WTC11 (cell line): ENCODE results near the gene PASD1. TPM values are rescaled to one million over a fixed set of nuclear protein-coding genes. Genes with fewer than 3 reads are reported as not detected.

Experiments
- ATAC-seq: fragments of 200-7000 bp; cut with Tn5 transposase; 2 replicates; pipeline ENCODE4 v1.10.0; 2021; ENCODE audit warnings: mild to moderate bottlenecking, moderate library complexity
- CTCF ChIA-PET: fragments of 300-600 bp; sonication (Branson Sonifier 250); formaldehyde crosslinking; loops from one replicate; lab custom pipeline; 2021; ENCODE audit warnings: antibody characterized with exemption; lab: Charles Lee
- POLR2A ChIA-PET: fragments of 350-600 bp; sonication (Branson Sonifier 250); formaldehyde crosslinking; loops from one replicate; lab custom pipeline; 2021; ENCODE audit warnings: antibody characterized with exemption; lab: Charles Lee
- DNase-seq: peaks from one replicate; pipeline ENCODE4 v3.0.0; 2021; ENCODE audit warnings: low spot score
- H3K27ac Mint-ChIP-seq: 2 replicates; pipeline ENCODE4 v1.8.0; 2021; ENCODE audit warnings: mixed read lengths
- H3K27me3 Mint-ChIP-seq: 2 replicates; pipeline ENCODE4 v1.8.0; 2021; ENCODE audit warnings: low read depth, mild to moderate bottlenecking, moderate library complexity, mixed read lengths
- H3K36me3 Mint-ChIP-seq: 2 replicates; pipeline ENCODE4 v1.8.0; 2021; ENCODE audit warnings: mixed read lengths
- H3K4me1 Mint-ChIP-seq: 2 replicates; pipeline ENCODE4 v1.8.0; 2022; ENCODE audit warnings: mixed read lengths
- H3K4me3 Mint-ChIP-seq: 2 replicates; pipeline ENCODE4 v1.8.0; 2021; ENCODE audit warnings: mild to moderate bottlenecking, moderate library complexity, mixed read lengths
- H3K9me3 Mint-ChIP-seq: 2 replicates; pipeline ENCODE4 v1.8.0; 2021; ENCODE audit warnings: mixed read lengths
- AR ChIP-seq: fragments of 250-450 bp; sonication (Bioruptor Pico); IDR thresholded peaks from 2 replicates; pipeline ENCODE4 v1.9.0; 2021; ENCODE audit warnings: mild to moderate bottlenecking
- ARID4B ChIP-seq: sonication (generic); formaldehyde crosslinking; IDR thresholded peaks from 2 replicates; pipeline ENCODE4 v1.8.0; 2023; ENCODE audit warnings: missing genetic modification reagents, mild to moderate bottlenecking, borderline replicate concordance
- ATF2 ChIP-seq: sonication (generic); formaldehyde crosslinking; IDR thresholded peaks from 2 replicates; pipeline ENCODE4 v1.8.1; 2022; ENCODE audit warnings: low read depth, missing genetic modification reagents, borderline replicate concordance
- ATF3 ChIP-seq: sonication (generic); formaldehyde crosslinking; conservative IDR thresholded peaks from 2 replicates; pipeline ENCODE4 v1.8.1; 2022; ENCODE audit warnings: mild to moderate bottlenecking, missing genetic modification reagents
- CBFB ChIP-seq: sonication (generic); formaldehyde crosslinking; IDR thresholded peaks from 2 replicates; pipeline ENCODE4 v1.8.1; 2022; ENCODE audit warnings: mild to moderate bottlenecking, low read depth, missing genetic modification reagents
- CREB1 ChIP-seq: sonication (generic); formaldehyde crosslinking; IDR thresholded peaks from 2 replicates; pipeline ENCODE4 v1.8.0; 2023; ENCODE audit warnings: mild to moderate bottlenecking, missing genetic modification reagents
- CREM ChIP-seq: sonication (generic); formaldehyde crosslinking; IDR thresholded peaks from 2 replicates; pipeline ENCODE4 v1.8.1; 2022; ENCODE audit warnings: mild to moderate bottlenecking, missing genetic modification reagents, moderate library complexity
- E2F1 ChIP-seq: sonication (generic); formaldehyde crosslinking; IDR thresholded peaks from 2 replicates; pipeline ENCODE4 v1.8.0; 2022; ENCODE audit warnings: mild to moderate bottlenecking, missing genetic modification reagents
- E2F5 ChIP-seq: sonication (generic); formaldehyde crosslinking; IDR thresholded peaks from 2 replicates; pipeline ENCODE4 v1.8.1; 2022; ENCODE audit warnings: mild to moderate bottlenecking, moderate library complexity, missing genetic modification reagents
- ELF4 ChIP-seq: sonication (generic); formaldehyde crosslinking; IDR thresholded peaks from 2 replicates; pipeline ENCODE4 v1.8.1; 2022; ENCODE audit warnings: low read depth, mild to moderate bottlenecking, moderate library complexity, missing genetic modification reagents
- GABPB1 ChIP-seq: sonication (generic); formaldehyde crosslinking; IDR thresholded peaks from 2 replicates; pipeline ENCODE4 v1.8.1; 2023; ENCODE audit warnings: mild to moderate bottlenecking, missing genetic modification reagents
- GRHL2 ChIP-seq: fragments of 250-450 bp; sonication (Bioruptor Pico); IDR thresholded peaks from 2 replicates; pipeline ENCODE4 v1.8.0; 2022; ENCODE audit warnings: mild to moderate bottlenecking, moderate library complexity; ENCODE audit not compliant: insufficient replicate concordance, severe bottlenecking
- IRF2 ChIP-seq: sonication (generic); formaldehyde crosslinking; IDR thresholded peaks from 2 replicates; pipeline ENCODE4 v1.8.0; 2022; ENCODE audit warnings: low read depth, missing genetic modification reagents, borderline replicate concordance
- JAZF1 ChIP-seq: fragments of 250-450 bp; sonication (Bioruptor Pico); IDR thresholded peaks from 2 replicates; pipeline ENCODE4 v1.9.0; 2021; ENCODE audit warnings: moderate library complexity, mild to moderate bottlenecking, inconsistent platforms
- MAX ChIP-seq: sonication (generic); formaldehyde crosslinking; IDR thresholded peaks from 2 replicates; pipeline ENCODE4 v1.8.0; 2022; ENCODE audit warnings: mild to moderate bottlenecking, missing genetic modification reagents
- MYBL2 ChIP-seq: sonication (generic); formaldehyde crosslinking; IDR thresholded peaks from 2 replicates; pipeline ENCODE4 v1.8.1; 2023; ENCODE audit warnings: mild to moderate bottlenecking, moderate library complexity, missing genetic modification reagents
- NFATC4 ChIP-seq: fragments of 250-450 bp; sonication (Bioruptor Pico); IDR thresholded peaks from 2 replicates; pipeline ENCODE4 v1.9.0; 2021; ENCODE audit warnings: mild to moderate bottlenecking
- NFE2L1 ChIP-seq: sonication (generic); formaldehyde crosslinking; IDR thresholded peaks from 2 replicates; pipeline ENCODE4 v1.8.1; 2023; ENCODE audit warnings: missing genetic modification reagents
- NFYB ChIP-seq: sonication (generic); formaldehyde crosslinking; conservative IDR thresholded peaks from 2 replicates; pipeline ENCODE4 v1.8.0; 2022; ENCODE audit warnings: low read depth, missing genetic modification reagents
- NR3C1 ChIP-seq: sonication (generic); formaldehyde crosslinking; conservative IDR thresholded peaks from 2 replicates; pipeline ENCODE4 v1.8.1; 2023; ENCODE audit warnings: low read depth, mild to moderate bottlenecking, missing genetic modification reagents
- TEAD4 ChIP-seq: sonication (generic); formaldehyde crosslinking; IDR thresholded peaks from 2 replicates; pipeline ENCODE4 v1.8.0; 2022; ENCODE audit warnings: mild to moderate bottlenecking, missing genetic modification reagents
- ZNF416 ChIP-seq: fragments of 250-450 bp; sonication (Bioruptor Pico); IDR thresholded peaks from 2 replicates; pipeline ENCODE4 v1.9.0; 2021; ENCODE audit warnings: mild to moderate bottlenecking, inconsistent platforms
- total RNA-seq: library from RNA; stranded (reverse); gene quantifications from 3 replicates; pipeline ENCODE4 v1.2.3, GENCODE V29; 2021

The PASD1 gene
- total RNA-seq, 1 experiment from 2014 or later, result not detected

GRCh38 chrX:151624677-151625076, 61.2 kb downstream of the PASD1 start:
- ChIA-PET POLR2A (no interaction called here), CTCF (no interaction called here)
- ATAC-seq (no peak), DNase-seq (no peak)
- TF ChIP-seq CBFB (CRISPR knock-in tag) (no peak), NR3C1 (CRISPR knock-in tag) (no peak), NFE2L1 (CRISPR knock-in tag) (no peak), ZNF416 (CRISPR knock-in tag) (no peak), E2F1 (CRISPR knock-in tag) (no peak), NFYB (CRISPR knock-in tag) (no peak), MYBL2 (CRISPR knock-in tag) (no peak)
- Mint-ChIP-seq H3K27ac (no peak overlapping the region), H3K4me1 (no peaks in the 10 kb centered on the region), H3K36me3 (no peaks in the 10 kb centered on the region), H3K4me3 (no peak overlapping the region), H3K27me3 (no peaks in the 10 kb centered on the region), H3K9me3 (no peaks in the 10 kb centered on the region)

- ChIA-PET CTCF (no interaction called here), POLR2A (no interaction called here)
- Mint-ChIP-seq H3K4me3 (no peak overlapping the region), H3K4me1 (peaks cover 5% of the 10 kb centered on the region; the same call in 1 of the 2 replicates)
- no peak for DNase-seq
- TF ChIP-seq JAZF1 (CRISPR knock-in tag), result no peak
- TF ChIP-seq NFYB (CRISPR knock-in tag), result no peak
- no peak for TF ChIP-seq MAX (CRISPR knock-in tag)
- TF ChIP-seq CREM (CRISPR knock-in tag), result no peak
- TF ChIP-seq GABPB1 (CRISPR knock-in tag), result no peak
- TF ChIP-seq ATF3, result no peak
- no peak for TF ChIP-seq NFATC4 (CRISPR knock-in tag)
- TF ChIP-seq IRF2 (CRISPR knock-in tag), result no peak
- no peak for TF ChIP-seq E2F1 (CRISPR knock-in tag)
- no peak for TF ChIP-seq ATF2 (CRISPR knock-in tag)
- no peak for TF ChIP-seq CREB1 (CRISPR knock-in tag)
- no peak for TF ChIP-seq ELF4 (CRISPR knock-in tag)
- no peak for TF ChIP-seq ZNF416 (CRISPR knock-in tag)
- no peak for TF ChIP-seq E2F5
- no peak for TF ChIP-seq TEAD4 (CRISPR knock-in tag)
- TF ChIP-seq NR3C1 (CRISPR knock-in tag), result no peak
- no peak for TF ChIP-seq AR (CRISPR knock-in tag)
- TF ChIP-seq ARID4B (CRISPR knock-in tag), result no peak
- TF ChIP-seq GRHL2 (CRISPR knock-in tag), result no peak
- TF ChIP-seq, all 79 proteins: peak for 0
- Mint-ChIP-seq H3K36me3 (no peaks in the 10 kb centered on the region), H3K27me3 (no peaks in the 10 kb centered on the region), H3K9me3 (no peaks in the 10 kb centered on the region), H3K27ac (no peak overlapping the region)
- no peak for ATAC-seq
Measured at GRCh38 chrX:151631822-151632221, 68.3 kb downstream of the PASD1 start.
